ENCODE measurements around the gene KCNJ5. TPM values are rescaled to one million over a fixed set of nuclear protein-coding genes. Genes with fewer than 3 reads are reported as not detected.
A peak's percentile ranks its signal among the peaks of the same experiment; 100 is the strongest.

Gene KCNJ5
- total RNA-seq, 1 donor from 2014 or later: not detected

DNA sequence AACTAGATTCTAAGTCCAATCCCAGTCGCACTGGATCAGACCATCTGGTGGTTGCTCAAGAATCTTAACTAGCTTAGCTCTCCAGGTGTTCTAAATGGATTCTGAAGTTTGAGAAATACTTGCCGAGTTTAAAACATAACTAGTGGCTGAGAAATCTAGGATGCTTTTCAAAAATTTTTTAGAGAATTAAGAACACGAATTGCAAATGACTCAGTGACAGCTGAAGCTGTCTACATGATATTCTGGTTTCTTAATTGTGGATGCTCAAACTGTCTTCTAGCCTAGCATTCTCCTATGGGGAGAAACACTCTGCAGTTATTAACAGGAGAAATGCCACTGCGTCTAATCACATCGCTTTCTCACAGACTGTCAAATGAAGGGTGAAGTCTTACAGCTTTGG, 71.7 kb downstream of the KCNJ5 start:
- Histone ChIP-seq H3K4me3 (no peak overlapping the region), H3K27ac (no peak overlapping the region), H3K4me2 (no peak overlapping the region), H3F3A (ENCODE audit: low read depth) (no peaks in the 10 kb centered on the region), H3K27me3 (no peaks in the 10 kb centered on the region), H2AFZ (replicated peaks) (no peak overlapping the region), H3K9me3 (ENCODE audit: low read depth) (no peaks in the 10 kb centered on the region), H3K9ac (no peak overlapping the region), H3K4me1 (no peaks in the 10 kb centered on the region), H3K36me3 (no peaks in the 10 kb centered on the region), H3K79me2 (ENCODE audit: low read depth) (no peaks in the 10 kb centered on the region), H4K20me1 (ENCODE audit: low read depth) (no peaks in the 10 kb centered on the region)
- peaks cover 5% of the 10 kb centered on the region for H3K27me3 Mint-ChIP-seq (ENCODE audit: insufficient read depth, low read depth)
- DNase-seq (ENCODE audit: low spot score): no peak
- no peaks in the 10 kb centered on the region for H3K9me3 Mint-ChIP-seq
- TF ChIP-seq EZH2 (IDR thresholded peaks at IDR 0.05) (no peak), EZH2phosphoT487 (IDR thresholded peaks at IDR 0.05) (no peak)
- TF ChIP-seq, protein P1, sequence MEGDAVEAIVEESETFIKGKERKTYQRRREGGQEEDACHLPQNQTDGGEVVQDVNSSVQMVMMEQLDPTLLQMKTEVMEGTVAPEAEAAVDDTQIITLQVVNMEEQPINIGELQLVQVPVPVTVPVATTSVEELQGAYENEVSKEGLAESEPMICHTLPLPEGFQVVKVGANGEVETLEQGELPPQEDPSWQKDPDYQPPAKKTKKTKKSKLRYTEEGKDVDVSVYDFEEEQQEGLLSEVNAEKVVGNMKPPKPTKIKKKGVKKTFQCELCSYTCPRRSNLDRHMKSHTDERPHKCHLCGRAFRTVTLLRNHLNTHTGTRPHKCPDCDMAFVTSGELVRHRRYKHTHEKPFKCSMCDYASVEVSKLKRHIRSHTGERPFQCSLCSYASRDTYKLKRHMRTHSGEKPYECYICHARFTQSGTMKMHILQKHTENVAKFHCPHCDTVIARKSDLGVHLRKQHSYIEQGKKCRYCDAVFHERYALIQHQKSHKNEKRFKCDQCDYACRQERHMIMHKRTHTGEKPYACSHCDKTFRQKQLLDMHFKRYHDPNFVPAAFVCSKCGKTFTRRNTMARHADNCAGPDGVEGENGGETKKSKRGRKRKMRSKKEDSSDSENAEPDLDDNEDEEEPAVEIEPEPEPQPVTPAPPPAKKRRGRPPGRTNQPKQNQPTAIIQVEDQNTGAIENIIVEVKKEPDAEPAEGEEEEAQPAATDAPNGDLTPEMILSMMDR (IDR thresholded peaks at IDR 0.05): no peak
- no peak overlapping the region for H3K27ac Mint-ChIP-seq
- H3K4me1 Mint-ChIP-seq: peaks cover 18% of the 10 kb centered on the region
- peaks cover 14% of the 10 kb centered on the region for H3K36me3 Mint-ChIP-seq
- no peak overlapping the region for H3K4me3 Mint-ChIP-seq

DNA sequence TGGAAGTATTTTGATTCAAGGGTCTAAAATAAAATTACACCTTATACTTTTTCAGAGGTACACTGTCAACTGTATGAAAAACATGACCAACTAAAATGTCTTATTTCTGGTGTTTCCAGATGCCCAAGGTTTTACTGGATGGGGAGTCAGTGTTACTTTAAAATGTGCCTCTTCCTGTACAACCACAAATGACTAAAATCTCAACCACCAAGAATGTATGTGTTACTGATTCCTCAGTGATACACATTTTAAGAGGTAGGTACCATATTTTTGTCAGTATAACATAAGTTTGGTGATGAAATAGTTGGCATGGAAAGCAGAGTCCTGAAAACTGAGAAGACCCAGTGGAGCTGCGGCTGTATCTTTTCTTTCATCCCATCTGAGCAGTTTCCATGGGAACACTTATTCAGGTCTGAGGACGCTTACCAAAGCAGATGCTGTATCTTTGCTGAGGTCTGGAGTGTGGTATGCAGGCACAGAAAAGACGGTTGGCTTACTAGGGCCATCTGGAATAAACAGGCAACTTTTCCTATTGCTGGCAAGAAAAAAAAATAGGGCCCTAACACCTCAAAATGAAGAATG, 72.7 kb downstream of the KCNJ5 start:
- H3K4me2 ChIP-seq: no peak overlapping the region
- H3K36me3 Mint-ChIP-seq: peaks cover 18% of the 10 kb centered on the region
- no peaks in the 10 kb centered on the region for H3K36me3 ChIP-seq
- no peak overlapping the region for H3K27ac ChIP-seq
- H3K9me3 Mint-ChIP-seq: no peaks in the 10 kb centered on the region
- H3F3A ChIP-seq (ENCODE audit: low read depth): no peaks in the 10 kb centered on the region
- no peak overlapping the region for H3K4me3 ChIP-seq
- DNase-seq (ENCODE audit: low spot score): peak; percentile 18
- peaks cover 3% of the 10 kb centered on the region for H3K27me3 Mint-ChIP-seq (ENCODE audit: insufficient read depth, low read depth)
- H3K27me3 ChIP-seq: no peaks in the 10 kb centered on the region
- no peaks in the 10 kb centered on the region for H3K79me2 ChIP-seq (ENCODE audit: low read depth)
- no peak overlapping the region for H3K4me3 Mint-ChIP-seq
- no peaks in the 10 kb centered on the region for H3K4me1 ChIP-seq
- H4K20me1 ChIP-seq (ENCODE audit: low read depth): no peaks in the 10 kb centered on the region
- H3K9ac ChIP-seq: no peak overlapping the region
- TF ChIP-seq, protein P1 (IDR thresholded peaks at IDR 0.05): no peak
- no peak for TF ChIP-seq EZH2phosphoT487 (IDR thresholded peaks at IDR 0.05)
- TF ChIP-seq EZH2 (IDR thresholded peaks at IDR 0.05): no peak
- peaks cover 18% of the 10 kb centered on the region for H3K4me1 Mint-ChIP-seq
- H3K27ac Mint-ChIP-seq: no peak overlapping the region
- no peak overlapping the region for H2AFZ ChIP-seq (replicated peaks)
- H3K9me3 ChIP-seq (ENCODE audit: low read depth): no peaks in the 10 kb centered on the region

DNA sequence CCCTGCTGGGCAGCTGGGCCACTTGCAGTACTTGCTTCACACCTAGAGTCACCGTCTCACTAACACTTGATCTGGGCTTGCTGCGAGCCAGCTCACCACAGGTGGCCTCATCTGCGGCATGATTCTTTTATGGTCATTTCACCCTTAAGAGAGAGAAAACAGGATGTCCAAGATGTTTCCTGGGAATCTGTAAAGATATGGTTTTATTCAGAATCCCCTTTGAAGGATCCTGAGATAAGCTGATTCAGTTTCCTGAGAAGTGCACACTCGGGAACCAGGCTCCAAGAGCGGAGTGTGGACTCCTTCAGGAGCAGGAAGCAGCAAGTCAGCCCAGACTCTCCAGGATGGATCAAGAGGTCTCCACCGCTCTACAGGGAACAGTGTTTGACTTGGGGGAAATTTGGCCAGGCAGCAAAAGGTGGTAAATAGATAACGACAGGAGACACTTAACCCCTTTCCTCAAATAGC, 73.3 kb downstream of the KCNJ5 start:
- Histone ChIP-seq H3K4me3 (no peak overlapping the region), H3K9me3 (ENCODE audit: low read depth) (no peaks in the 10 kb centered on the region), H4K20me1 (ENCODE audit: low read depth) (no peaks in the 10 kb centered on the region), H3K9ac (no peak overlapping the region), H3K27me3 (no peaks in the 10 kb centered on the region), H3K4me2 (no peak overlapping the region), H3F3A (ENCODE audit: low read depth) (no peaks in the 10 kb centered on the region), H3K79me2 (ENCODE audit: low read depth) (no peaks in the 10 kb centered on the region), H3K36me3 (no peaks in the 10 kb centered on the region), H2AFZ (replicated peaks) (no peak overlapping the region), H3K27ac (no peak overlapping the region), H3K4me1 (no peaks in the 10 kb centered on the region)
- no peaks in the 10 kb centered on the region for H3K27me3 Mint-ChIP-seq (ENCODE audit: insufficient read depth, low read depth)
- peaks cover 16% of the 10 kb centered on the region for H3K36me3 Mint-ChIP-seq
- no peak overlapping the region for H3K4me3 Mint-ChIP-seq
- no peak for DNase-seq (ENCODE audit: low spot score)
- H3K4me1 Mint-ChIP-seq: peaks cover 18% of the 10 kb centered on the region
- TF ChIP-seq, protein P1 (IDR thresholded peaks at IDR 0.05): no peak
- TF ChIP-seq EZH2phosphoT487 (IDR thresholded peaks at IDR 0.05) (no peak), EZH2 (IDR thresholded peaks at IDR 0.05) (no peak)
- H3K9me3 Mint-ChIP-seq: no peaks in the 10 kb centered on the region
- H3K27ac Mint-ChIP-seq: no peak overlapping the region
